Measurements from ENCODE around the gene ERVH48-1.
A peak's percentile ranks its signal among the peaks of the same experiment; 100 is the strongest.
"Not testable (repeated sequence)": the region's sequence is repeated elsewhere in the genome, so short reads cannot be mapped to it uniquely, and the experiment has no call there.

Gene ERVH48-1

DNA sequence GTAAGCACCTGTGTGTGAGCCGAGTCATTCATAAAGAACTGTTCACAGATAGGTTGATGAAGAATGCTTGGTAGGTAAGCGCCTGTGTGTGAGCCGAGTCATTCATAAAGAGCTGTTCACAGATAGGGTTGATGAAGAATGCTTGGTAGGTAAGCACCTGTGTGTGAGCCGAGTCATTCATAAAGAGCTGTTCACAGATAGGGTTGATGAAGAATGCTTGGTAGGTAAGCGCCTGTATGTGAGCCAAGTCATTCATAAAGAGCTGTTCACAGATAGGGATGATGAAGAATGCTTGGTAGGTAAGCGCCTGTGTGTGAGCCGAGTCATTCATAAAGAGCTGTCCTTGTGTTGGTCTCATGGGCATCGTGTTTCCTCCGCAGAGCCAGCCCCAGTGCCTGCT is 16.9 kb downstream of the ERVH48-1 start:
- not testable (repeated sequence) for DNase-seq (ENCODE audit: low spot score)

DNA sequence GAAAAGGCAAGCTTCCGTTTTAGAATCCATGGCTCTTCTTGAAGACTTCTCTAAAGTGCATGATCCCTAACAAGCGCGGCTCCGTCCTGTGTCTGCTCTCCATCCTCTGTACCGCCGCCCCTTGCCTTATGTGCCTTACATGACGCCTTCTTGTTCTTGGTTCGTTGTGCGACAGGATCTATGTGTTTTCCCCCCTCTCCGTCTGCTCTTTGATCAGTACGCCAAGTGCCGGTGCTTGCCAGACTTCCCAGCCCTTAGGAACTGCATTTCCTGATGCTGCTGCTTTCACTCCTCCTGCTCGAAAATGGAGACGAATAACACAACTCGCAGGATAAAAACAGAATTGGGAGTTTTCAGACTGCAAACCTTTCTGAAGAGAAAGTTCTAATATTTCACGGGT is 19.2 kb downstream of the ERVH48-1 start:
- DNase-seq (ENCODE audit: low spot score): no peak

DNA sequence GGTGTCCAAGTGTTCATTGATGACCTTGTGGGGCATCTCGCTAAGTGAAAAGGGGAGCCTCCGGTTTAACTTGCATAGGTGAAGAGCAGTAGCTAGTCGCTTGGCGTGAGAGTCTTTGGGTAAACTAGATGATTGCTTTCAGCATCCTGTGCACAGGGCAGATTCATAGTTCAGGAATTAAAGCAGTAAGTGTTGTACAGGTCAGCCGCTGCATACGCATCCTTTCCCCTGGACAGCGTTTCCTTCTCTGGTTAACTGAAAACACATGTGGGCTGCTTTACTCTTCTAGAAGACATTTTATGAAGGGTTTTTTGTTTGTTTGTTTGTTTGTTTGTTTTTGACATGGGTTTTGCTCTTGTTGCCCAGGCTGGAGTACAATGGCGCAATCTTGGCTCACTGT is 20.2 kb downstream of the ERVH48-1 start:
- DNase-seq (ENCODE audit: low spot score): no peak

DNA sequence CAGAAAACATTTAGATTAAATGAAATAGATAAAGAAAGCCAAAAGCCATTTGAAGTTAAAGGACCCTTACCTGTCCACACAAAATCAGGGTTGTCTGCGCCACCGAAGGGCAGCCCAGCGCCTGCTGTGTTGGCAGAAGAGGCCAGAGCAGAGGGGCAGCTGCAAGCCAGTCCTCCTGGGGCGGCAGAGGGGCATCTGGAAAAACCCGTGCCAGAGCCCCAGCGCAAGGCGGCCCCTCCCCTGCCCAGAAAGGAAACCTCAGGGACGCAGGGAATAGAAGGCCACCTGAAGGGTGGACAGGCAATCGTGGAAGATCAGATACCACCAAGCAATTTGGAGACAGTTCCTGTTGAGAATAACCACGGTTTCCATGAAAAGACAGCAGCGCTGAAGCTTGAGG is 21.6 kb downstream of the ERVH48-1 start:
- no peak for DNase-seq (ENCODE audit: low spot score)

DNA sequence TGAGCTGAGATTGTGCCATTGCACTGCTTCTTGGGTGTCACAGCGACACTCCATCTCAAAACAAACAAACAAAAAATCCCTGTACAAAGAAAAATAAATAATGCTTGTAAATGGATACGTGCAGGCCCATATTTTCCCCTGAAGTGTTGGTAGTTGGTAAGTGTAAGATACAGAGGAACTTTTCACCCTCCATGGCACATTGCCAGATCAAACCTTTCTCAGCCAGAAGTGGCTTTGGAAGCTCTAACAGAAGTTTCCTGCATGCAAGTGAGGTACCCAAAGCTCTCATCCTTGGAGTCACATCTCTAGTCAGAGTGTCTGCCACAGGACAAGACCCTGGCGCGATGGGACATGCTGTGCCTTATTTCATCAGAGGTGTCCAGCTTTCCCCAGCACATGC is 25.0 kb downstream of the ERVH48-1 start:
- no peak for DNase-seq (ENCODE audit: low spot score)

DNA sequence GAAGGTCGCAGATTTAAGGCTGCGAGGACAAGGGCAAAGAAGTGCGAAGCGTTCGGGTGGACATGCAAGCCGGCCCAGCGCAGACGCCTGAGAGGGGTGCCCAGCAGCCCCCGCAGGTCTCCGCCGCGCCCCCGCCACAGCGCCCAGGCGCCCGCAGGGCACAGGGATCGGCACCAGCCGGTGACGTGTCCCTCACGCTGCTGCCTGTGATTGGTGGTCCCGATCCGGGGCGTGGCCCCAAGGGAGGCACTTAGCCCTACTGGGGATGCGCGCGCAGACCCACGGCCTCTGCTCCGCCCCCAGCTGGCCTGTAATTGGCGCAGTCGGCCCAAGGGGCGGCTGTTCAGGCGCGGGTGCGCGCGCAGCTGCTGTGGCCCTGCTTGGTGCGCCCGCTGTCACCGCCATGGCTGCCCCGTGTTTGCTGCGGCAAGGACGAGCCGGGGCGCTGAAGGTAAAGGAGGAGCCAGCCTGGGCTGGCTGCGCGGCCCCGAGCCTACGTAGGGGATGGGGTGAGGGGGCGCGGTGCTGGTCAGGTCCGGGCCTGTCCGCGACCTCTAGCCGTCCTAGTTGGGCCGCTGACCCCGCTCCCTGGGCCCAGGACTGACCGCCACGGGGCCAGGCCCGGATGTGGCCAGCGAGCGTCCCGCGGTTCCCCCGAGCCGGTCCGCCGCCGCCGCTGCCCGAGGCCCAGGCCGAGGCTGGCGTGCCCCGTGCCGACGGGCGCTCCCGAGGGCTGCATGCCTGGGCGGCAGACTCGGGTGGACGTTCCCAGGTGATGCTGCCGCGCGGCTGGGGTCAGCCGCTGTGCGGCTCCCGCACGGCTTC is 32.3 kb downstream of the ERVH48-1 start, which contains the start of gene NDUFV3:
Gene NDUFV3 (plus strand): TSS at position 379 of the 825 bp plus-strand sequence. CDS start 25 bp downstream, at position 404.
- peak; percentile 100 for DNase-seq (ENCODE audit: low spot score)

DNA sequence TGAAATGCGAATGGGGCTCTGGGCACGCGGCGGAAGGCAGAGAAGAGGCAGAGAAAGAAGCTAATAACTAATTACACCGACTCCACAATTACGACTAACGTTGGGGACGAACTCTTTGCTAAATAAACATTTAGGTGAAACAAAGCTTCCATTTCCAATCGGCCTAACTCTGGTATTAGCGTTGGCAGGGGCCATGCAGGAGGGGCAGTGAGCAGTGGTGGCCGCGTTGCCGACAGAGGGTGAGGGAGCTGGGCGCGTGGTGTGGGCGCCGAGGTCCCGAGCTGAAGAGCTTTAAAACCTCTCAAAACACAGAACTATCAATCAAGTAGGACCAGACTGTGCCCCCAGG is 32.9 kb downstream of the ERVH48-1 start:
- no peak for DNase-seq (ENCODE audit: low spot score)

DNA sequence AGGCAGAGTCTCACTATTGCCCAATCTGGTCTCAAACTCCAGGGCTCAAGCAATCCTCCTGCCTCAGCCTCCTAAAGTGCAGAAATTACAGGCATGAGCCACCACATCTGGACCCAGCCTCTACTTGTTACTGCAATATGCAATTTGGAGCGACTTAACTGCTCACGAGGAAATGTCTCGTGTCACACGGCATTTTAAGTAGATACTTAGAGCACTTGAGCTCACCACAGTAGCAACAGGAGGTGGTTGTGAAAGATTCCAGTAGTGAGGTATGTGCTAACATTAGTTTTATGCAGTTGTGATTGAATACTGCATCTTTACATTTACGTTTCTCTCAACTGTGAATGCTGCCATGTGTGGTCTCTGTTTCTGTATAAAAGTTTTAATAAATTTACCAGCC is 38.1 kb downstream of the ERVH48-1 start:
- DNase-seq (ENCODE audit: low spot score): no peak

DNA sequence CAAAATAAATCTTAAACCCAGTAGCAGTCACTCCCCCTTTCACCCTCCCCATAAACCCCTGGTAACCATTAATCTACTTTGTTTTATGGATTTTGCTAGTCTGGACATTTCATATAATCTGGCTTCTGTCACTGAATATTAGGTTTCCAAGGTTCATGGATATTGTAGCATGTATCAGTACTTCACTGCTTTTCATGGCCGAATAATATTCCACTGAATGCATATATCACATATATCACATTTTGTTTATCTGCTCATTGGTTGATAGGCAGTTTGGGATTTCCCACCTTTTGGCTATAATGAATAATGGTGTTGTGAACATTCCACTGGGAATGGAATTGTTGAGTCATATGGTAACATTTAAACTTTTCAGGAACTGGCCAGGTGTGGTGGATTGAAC is 41.5 kb downstream of the ERVH48-1 start:
- no peak for DNase-seq (ENCODE audit: low spot score)

DNA sequence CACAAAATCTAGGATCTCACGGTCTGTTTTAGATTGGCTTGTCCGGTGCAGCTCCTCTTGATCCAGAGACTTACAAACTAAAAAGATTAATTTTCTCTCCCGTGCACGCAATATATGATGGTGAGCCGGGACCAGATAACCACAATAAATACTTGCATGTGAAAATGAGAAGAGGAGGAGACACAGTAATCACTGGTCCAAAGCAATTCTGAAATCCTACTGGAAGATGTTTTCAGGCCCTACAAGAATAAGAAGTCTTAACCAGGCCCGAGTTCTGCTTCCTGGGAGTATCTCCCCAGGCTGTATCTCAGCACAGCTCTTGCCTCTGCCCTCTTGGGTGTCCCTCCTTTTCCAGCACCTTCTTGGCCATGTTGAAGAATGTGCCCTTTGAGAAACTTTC is 45.1 kb downstream of the ERVH48-1 start:
- no peak for DNase-seq (ENCODE audit: low spot score)

DNA sequence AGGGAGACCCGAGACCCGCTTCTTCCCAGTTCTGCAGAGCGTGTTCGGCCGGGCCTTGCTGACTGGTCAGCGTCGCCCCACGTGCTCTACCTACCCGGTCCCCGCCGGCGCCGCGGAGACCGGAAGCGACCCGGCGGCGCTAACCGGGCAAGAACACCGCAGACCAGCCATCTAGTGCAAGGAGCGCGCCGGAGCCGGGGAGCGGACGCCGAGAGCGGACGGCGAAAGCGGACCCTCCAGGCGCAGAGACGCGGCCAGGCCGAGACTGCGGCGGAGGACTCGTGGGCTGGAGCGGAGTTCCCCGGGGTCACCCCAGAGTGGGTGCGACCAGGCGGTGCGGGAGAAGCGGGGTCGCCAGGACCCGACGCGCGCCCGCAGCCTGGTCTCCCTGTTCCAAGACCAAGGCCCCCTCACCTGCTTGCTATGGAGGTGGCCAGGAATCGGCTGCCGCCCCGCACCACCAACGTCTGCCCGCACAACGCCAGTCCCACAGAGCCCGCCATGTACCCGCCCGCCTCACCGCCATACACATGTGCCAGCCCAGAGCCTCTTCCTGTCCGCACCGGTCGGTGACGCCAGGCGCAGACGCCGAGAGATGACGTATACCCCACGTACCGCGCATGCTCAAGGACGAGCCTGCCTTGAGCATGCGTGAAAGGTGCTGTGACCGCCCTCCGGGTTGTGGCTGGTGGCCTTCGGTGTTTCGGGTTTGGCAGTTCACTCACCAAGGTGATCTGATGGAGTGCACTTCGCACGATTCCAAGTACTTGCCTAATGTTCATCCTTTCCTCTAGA is 46.2 kb downstream of the ERVH48-1 start, which contains the start of gene WDR4:
Gene WDR4 (minus strand): TSS at position 547 of the 795 bp plus-strand sequence. CDS start 44 bp downstream, at position 503.
- peak; percentile 99 for DNase-seq (ENCODE audit: low spot score)

DNA sequence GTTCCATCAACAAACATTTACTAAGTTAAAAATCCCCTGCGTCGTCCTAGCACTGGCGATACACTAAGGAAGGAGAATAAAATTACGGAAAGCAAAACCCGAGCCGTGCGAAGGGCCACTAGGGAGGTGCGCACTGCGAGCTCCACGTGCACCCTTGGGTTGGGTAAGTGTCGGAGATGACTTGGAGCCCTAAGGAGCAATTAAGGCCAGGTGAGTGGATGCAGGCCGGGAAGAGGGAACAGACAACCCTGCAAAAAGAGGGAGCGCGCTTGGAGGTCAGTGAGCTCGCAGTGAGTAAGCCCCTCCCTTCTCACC is 46.8 kb downstream of the ERVH48-1 start:
- DNase-seq (ENCODE audit: low spot score): no peak

DNA sequence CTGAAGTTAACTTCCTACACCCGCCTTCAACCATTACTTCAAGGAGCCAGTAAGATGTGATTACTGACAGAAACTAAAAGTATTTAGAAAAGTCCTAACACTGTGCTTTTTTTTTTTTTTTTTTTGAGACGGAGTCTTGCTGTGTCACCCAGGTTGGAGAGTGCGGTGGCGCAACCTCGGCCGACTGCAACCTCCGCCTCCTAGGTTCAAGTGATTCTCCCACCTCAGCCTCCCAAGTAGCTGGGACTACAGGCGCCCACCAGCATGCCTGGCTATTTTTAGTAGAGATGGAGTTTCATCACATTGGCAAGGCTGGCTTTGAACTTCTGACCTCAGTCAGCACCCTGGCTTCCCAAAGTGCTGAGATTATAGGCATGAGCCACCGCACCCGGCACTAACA is 49.6 kb downstream of the ERVH48-1 start:
- DNase-seq (ENCODE audit: low spot score): not testable (repeated sequence)

DNA sequence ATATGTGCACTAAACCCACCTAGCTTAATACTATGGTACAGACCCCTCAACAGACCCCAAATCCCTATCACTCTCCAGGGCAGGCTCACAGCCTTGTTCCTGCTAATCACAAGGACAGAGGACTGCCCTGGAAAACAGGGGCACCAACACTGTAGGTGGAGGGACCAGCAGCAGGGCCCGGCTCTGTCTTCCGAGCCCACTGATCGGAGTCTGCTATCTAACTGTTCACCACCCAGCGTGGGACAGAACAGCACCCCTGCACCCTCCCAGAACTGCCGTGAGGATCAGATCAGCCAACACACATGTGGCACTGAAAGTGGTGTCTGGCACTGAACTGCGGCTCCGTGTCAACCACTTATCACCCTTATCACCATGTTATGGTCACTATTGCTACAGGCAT is 52.3 kb downstream of the ERVH48-1 start:
- no peak for DNase-seq (ENCODE audit: low spot score)

DNA sequence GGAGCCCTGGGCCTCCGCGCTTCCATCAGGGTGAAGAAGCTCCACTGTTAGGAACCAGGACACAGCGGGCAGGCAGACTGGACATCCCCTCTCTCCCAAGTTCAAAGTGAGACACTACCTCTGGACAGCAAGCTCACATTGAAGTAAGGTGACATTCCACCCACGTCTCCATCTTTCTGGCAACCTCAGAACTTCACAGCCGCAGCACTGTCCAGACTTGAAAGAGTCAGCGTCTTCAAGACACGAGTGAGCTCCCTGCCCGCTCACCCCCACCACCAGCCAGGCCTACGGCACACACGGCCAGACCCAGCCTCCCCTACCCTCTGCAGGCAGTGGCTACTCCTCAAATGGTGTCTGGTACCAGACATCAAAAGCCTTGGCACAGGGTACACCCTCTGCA is 57.2 kb downstream of the ERVH48-1 start:
- no peak for DNase-seq (ENCODE audit: low spot score)
